Activated gamma-delta T cell treated with anti-CD3 and anti-CD28 coated beads, Interleukin-2, amount 50 U/mL, for 16 hours (primary cell): ENCODE measurements around the gene UBE2E2.

Source experiments
- DNase-seq: peaks from one replicate; pipeline ENCODE4 v3.0.0-alpha.2; 2020; ENCODE audit warnings: low read depth

Gene UBE2E2

GRCh38 chr3:23480329-23480714 is 277.2 kb downstream of the UBE2E2 start:
- DNase-seq, result no peak

DNA sequence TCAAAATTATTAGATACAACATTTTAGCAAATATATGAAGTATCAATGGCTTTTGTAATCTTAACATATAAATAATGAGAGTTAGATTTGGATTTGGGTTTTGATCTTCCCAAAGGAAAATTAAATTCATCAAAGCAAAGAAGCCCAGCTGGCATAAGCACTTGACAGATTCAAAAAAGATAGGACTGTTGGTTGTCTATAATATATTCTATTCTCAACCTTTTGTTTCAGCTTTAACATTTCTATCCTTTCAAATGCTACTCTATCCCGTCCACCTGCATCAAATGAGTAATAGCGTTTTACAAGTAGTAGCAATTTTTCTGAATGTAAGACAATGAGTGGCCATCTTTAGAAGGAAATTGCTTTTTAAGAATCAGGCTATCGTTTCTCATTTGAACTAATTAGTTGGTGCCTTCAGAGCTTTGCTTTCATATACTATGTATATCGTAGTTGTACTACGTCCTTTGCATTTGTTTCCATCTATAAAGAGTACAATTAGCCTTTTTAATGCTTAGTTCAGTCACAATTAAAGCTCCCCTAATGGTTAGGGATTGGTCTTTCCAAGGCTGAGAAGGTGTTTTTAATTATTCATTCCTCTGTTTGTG is 278.0 kb downstream of the UBE2E2 start:
- no peak for DNase-seq

DNA sequence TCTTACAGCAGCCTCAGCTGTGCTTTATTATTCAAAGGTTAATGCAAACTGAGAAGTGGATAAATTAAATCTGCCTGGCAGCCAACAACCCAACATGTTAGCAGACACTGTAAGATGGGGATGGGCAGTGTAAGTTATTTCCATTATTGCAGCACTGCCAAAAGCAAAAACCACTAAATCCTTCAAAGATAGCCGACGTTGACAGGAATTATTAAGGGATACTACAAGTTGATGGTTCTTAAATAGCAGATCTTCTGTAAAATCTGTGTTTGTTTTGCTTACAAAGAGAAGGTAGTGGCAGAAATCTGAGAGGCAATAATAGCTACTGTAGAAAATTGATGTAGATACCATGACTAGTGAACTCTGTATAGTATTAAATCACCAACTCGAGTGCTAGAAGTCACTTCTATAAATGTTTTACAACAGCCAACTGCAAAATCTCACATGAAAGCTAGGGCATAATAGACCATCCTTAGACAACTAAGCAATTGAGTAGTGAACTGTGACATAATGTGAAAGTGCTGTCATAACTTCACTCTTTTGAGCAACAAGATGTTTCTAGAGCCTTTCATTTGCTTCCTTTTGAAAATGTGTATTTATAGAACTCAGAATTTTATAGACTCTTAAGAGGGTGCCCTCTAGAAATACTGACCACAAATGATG is 278.6 kb downstream of the UBE2E2 start:
- no peak for DNase-seq

DNA sequence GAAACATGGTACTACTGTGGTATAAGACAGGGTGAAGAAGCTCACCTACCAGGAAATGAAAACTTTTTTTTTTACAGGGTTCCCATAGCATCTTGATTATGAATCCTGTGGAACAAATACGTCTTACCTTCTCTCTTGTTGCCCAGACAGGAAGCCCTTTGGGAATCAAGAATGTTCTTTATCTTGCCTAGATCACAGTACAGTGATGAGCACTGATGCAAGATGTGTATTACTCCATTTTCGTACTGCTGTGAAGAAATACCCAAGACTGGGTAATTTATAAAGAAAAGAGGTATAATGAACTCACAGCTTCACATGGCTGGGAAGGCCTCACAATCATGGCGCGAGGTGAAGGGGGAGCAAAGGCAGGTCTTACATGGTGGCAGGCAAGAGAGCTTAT is 281.3 kb downstream of the UBE2E2 start:
- no peak for DNase-seq

DNA sequence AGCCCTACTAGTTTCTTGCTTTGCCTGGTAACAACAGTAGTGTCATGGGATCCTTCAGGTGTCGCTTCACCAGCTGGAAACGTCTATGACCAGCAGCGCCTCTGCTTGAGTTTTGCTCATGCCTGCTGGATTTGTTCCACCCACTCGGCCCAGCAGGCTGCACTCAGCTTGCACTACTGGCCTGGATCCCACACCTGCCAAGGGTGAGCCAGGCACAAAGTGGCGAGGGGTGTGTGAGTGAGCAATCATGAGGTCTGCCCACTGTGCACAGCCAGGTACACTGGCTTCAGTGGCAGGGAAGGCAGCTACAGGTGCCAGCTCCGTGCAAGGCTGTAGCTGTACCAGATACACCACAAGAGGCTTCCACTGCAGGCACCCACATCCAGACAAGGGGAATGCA is 282.8 kb downstream of the UBE2E2 start:
- DNase-seq, result no peak

DNA sequence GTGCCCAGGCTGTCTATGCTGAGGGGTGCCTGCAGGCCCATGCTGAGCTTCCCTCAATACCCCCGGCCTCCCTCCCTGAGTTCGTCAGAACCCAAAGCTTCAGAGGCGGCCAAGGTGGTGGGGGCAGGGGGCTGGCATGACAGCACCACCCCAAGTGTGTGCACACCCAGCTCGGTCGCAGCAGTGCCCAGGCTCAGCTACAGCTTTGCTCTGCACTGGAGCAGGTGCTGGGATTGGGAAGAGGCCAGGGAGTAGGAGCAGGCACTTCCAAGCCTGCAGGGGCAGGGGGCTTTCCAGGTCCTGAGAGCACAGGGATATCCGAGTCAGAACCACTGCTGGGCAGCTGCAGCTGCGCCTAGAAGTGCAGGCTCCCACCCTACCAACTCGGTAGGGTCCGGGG is 283.9 kb downstream of the UBE2E2 start:
- no peak for DNase-seq

- DNase-seq, result no peak
Observed at GRCh38 chr3:23488618-23489017, 285.5 kb downstream of the UBE2E2 start.

GRCh38 chr3:23489300-23490158 is 286.4 kb downstream of the UBE2E2 start:
- no peak for DNase-seq

DNA sequence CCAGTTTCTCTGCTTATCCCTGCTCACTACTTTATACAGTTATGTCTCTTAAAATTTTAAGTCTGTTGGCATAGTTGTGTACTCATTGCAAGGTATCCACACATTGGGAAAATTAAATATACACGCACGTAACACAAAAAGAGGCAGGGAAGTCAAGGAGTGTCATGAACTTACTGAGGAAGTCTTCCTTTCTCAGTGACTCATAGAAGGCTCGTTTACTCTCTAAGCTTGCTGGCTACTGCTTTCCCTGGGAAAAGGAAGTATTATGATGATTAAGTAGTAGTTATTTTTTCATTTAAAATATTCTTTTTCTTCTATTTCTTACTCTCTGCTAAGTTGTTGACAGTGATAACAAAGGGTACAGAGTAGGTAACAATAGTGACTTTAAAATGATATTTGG is 287.3 kb downstream of the UBE2E2 start:
- no peak for DNase-seq

DNA sequence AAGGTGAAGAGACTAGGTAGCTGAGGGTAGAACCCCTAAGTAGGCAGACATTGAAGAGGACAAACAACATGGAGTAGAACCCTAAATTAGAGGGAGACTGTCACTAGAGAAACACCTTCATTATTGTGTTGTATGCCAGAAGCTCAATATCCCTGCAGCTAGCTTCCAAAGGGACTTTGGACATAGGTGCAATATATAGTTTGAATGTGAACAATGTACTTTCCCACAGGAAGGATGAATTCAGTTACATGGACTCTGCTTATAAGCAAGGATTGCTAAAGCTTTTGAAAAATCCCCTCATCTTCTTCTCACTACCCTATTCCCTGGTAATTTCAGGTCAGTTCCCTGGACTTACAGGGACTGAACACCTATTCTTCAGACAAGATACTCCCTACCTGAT is 288.9 kb downstream of the UBE2E2 start:
- no peak for DNase-seq

DNA sequence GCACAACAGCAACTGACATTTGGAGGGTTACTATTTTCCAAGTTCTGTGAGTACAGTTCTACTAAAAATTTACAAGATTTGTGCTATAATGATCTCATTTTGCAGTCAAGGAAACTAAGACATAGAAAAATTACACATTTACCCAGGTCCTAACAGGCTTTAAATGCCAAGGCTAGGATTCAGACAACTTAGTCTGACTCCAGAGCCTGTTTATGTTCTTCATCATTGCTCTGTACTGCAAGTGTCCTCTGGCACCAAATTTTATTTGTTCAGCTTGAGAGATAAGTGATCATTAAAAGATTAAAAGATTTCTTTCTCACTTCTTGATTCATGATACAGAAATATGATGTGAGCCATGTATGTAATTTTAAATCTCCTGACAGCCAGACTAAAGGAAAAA is 290.8 kb downstream of the UBE2E2 start:
- DNase-seq, result no peak

GRCh38 chr3:23494967-23495366 is 291.8 kb downstream of the UBE2E2 start:
- no peak for DNase-seq

- no peak for DNase-seq
Observed at GRCh38 chr3:23495507-23495906, 292.4 kb downstream of the UBE2E2 start.

GRCh38 chr3:23496165-23496564 is 293.0 kb downstream of the UBE2E2 start:
- DNase-seq, result no peak

DNA sequence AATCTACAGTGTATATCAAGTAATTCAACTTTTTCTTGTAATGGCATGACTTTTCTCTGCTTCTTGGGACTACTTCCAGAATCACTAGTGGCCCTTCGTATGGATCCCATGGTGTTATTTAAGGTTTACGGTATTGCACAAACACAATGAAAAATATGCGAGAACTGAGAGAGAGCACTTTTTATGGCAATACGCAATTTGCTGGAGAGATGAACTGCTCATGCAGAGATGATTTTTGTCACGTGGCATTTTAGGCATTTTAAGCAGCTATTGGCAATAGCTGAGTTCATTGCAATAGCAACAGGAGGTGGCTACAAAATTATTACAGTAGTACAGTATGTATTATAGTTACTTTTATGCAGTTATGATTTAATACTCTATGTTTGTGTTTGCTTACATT is 294.0 kb downstream of the UBE2E2 start:
- no peak for DNase-seq

- DNase-seq, result no peak
Observed at GRCh38 chr3:23501201-23501802, 298.2 kb downstream of the UBE2E2 start.

- DNase-seq, result no peak
Observed at GRCh38 chr3:23508464-23508863, 305.3 kb downstream of the UBE2E2 start.

DNA sequence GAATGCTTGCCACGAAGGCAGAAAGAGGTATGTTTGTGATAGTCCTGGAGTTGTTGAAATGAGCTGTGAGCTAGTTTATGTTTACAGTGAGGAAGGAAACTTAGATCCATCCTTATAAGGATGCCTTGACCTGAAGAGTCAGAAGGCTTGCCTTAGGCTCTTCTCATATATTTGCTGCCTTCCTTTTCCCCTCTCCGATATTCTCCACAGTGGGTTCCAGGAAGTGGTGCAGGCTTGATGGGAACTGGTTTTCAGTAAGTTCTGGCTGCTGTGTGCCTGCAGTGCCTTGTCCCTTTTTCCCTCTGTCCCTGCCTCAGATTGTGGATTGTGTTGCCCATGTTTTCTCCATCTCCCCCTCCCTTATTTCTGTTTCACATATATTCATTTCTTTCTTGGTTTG is 315.3 kb downstream of the UBE2E2 start:
- DNase-seq, result no peak

- DNase-seq, result no peak
Observed at GRCh38 chr3:23519314-23520208, 316.4 kb downstream of the UBE2E2 start.

GRCh38 chr3:23527326-23527725 is 324.2 kb downstream of the UBE2E2 start:
- DNase-seq, result no peak

DNA sequence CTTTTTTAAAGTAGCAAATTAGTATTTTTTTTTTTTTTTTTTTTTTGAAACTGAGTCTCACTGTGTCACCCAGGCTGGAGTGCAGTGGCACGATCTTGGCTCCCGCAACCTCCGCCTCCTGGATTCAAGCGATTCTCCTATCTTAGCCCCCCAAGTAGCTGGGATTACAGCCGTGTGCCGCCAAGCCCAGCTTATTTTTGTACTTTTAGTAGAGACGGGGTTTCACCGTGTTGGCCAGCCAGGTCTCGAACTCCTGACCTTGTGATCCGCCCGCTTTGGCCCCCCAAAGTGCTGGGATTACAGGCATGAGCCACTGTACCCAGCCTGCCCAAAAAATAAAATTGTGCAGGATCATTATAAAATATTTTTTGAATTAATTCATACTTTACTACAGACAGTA is 330.5 kb downstream of the UBE2E2 start:
- no peak for DNase-seq

GRCh38 chr3:23533996-23534395 is 330.9 kb downstream of the UBE2E2 start:
- no peak for DNase-seq
